GM21528 (cell line): Measurements from ENCODE around the gene ATP13A2.

ENCODE experiments used
- ATAC-seq: cut with Tn5 transposase; IDR thresholded peaks from one replicate; pipeline ENCODE4 v1.9.1; 2021; ENCODE audit warnings: mild to moderate bottlenecking, moderate library complexity; ENCODE audit not compliant: unreplicated experiment, low FRiP score

ATP13A2 gene

DNA sequence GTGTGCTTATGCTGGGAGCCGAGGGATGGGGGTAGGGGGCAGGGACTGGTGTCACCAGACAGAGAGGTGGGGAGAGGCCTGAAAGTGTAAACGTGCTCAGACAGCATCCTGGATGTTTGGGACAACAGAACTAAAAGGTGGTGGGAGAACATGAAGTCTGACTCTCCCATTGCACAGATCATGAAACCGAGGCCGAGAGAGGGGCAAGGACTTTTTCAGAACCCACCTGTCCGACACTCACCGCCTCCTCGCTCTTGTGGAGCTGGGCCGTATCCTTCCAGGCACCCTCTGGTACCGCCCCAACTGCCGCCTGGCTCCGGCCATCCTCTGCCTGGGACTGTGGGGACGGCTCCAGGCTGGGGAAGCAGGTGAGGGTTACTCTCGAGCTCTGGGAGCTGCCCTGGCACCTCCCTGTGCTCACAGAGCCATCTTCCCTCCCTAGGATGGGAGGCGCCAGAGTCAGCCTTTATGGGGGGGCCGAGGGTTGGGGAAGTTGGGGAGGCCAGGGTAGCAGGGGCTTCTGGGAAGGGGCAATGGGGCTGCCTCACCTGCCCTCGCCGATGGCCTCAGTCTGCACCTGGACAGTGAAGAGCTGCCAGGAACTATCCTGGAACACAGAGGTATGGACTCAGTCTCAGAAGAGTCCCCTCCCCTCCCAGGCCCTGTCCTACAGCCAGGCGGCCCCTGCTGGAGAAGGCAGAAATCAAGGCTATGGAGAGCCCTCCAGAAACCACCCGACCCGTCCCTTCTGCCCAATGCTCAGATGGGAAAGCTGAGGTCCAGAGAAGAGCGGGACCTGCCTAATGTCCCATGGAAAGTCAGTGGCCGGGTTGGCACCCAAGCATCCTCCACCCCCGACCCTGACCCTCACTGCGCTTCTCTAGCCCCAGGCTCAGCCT, 7.0 kb downstream of the ATP13A2 start:
- ATAC-seq: no peak

GRCh38 chr1:17002524-17002902, 9.2 kb downstream of the ATP13A2 start:
- ATAC-seq: no peak

DNA sequence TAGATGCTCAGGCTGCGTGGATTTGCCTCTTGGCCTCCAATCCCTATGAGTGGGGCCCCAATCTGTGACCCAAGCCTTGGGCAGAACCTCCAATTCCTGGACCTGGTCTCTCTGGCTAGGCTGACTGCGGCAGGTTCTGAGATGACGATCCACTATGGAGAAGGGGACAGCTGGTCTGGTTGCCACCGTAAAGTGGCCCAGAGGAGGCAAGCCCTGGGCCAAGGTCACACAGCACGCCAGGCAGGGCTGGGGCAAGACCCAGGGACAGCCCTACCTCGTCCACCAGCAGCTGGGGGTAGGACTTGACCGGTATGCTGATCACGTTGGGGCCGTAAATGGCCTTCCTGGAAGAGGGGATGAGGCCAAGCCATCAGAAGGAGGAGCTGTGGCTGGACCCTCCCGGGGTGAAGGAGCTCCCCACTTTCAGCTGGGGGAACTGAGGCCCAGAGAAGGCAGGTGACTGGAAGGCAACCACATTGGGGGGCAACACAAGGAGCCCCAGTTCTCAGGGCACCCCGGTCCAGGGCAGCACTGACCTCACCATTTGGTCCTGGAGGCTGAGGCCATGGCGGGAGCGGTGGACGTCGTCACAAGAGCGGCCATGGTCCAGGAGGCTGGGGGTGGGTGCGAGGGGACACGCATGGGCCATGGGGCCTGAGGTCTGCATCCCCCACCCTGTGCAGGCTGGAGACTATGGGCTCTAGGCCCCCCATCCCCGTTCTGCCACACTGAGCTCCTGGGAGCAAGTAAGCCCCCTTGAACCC, 9.8 kb downstream of the ATP13A2 start:
- ATAC-seq: no peak

GRCh38 chr1:16999863-17000262, 11.9 kb downstream of the ATP13A2 start:
- ATAC-seq: no peak

DNA sequence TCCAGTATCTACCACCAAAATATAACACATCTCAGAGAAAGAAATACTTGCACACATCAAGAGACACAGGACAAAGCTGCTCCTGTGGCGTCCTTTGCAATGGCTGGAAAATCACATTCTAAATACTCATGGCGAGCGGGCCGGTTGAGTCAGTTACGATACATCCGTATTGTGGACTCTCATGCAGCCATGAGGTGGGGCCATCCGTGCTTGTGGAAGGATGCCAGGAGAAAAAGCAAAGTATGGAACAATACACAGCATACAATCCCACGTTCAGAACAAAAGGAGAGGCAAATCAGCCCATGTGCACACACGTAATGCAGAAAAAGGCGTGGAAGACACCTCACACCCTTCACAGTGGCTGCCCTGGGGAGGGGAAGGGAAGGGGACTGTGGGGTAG, 13.1 kb downstream of the ATP13A2 start:
- ATAC-seq: no peak

- ATAC-seq: no peak
These were observed 14.9 kb downstream of the ATP13A2 start for GRCh38 chr1:16996845-16997244.

GRCh38 chr1:16993521-16994038, 18.1 kb downstream of the ATP13A2 start:
- no peak for ATAC-seq

DNA sequence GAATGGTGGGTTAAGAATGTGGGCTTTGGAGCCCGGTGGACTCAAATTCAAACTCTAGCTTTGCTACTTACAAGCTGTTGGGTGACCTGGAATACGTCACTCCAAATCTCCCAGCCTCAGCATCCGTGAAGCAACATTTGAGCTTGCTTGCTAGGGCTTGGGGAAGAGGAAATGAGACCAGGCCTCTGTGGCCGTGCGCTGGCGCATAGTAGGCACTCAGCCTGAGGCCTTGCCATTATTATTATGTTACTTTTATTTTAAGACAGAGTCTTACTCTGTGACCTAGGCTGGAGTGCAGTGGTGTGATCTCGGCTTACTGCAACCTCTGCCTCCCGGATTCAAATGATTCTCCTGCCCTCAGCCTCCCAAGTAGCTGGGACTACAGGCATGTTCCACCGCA, 19.1 kb downstream of the ATP13A2 start:
- no peak for ATAC-seq

- ATAC-seq: no peak
These were observed 19.6 kb downstream of the ATP13A2 start for GRCh38 chr1:16992102-16992501.

- ATAC-seq: no peak
These were observed 20.2 kb downstream of the ATP13A2 start for GRCh38 chr1:16991571-16991970.

- ATAC-seq: no peak
These were observed 21.9 kb downstream of the ATP13A2 start for GRCh38 chr1:16989676-16990391.

DNA sequence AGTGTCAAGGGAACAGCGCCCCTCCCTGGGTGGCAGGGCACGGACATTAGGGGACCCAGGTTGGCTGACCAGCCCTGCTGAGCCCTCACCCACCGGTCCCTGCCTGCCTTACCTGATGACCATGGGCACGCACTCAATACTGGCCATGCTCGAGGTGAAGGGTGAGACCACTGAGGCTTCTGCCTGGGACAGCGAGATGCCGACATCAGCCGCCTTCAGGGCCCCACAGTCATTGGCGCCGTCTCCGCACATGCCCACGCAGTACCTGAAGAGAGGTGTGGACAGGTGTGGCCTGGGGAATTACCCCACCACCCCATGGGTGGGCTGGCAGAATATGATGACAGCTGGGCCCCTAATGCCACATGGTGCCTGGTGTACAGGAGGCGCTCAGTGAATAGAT, 23.5 kb downstream of the ATP13A2 start:
- ATAC-seq: no peak

- no peak for ATAC-seq
These were observed 24.8 kb downstream of the ATP13A2 start for GRCh38 chr1:16986962-16987361.

- no peak for ATAC-seq
These were observed 25.2 kb downstream of the ATP13A2 start for GRCh38 chr1:16986560-16986959.

DNA sequence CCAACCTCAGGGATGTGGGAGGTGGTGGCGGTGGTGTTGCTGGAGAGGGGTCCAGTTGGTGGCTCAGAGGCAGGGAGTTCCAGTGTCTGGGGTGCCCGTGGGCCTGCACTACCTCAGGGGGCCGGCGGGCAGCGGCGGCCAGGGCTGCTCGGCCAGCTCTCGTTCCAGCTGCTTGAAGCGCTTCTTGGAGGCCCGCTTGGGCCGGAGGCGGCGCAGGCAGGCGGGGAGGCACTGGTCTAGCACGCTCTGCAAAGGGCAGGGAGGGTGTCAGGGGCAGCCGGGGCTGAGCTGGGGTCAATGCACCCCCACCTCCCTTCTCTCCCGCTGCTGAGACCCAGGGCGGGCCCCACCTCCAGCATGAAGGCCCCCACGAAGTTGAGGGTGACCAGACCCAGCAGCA, 25.6 kb downstream of the ATP13A2 start:
- no peak for ATAC-seq

- ATAC-seq: no peak
These were observed 27.0 kb downstream of the ATP13A2 start for GRCh38 chr1:16984717-16985116.

- ATAC-seq: no peak
These were observed 28.1 kb downstream of the ATP13A2 start for GRCh38 chr1:16983649-16984048.

GRCh38 chr1:16982902-16983301, 28.8 kb downstream of the ATP13A2 start:
- ATAC-seq: no peak

DNA sequence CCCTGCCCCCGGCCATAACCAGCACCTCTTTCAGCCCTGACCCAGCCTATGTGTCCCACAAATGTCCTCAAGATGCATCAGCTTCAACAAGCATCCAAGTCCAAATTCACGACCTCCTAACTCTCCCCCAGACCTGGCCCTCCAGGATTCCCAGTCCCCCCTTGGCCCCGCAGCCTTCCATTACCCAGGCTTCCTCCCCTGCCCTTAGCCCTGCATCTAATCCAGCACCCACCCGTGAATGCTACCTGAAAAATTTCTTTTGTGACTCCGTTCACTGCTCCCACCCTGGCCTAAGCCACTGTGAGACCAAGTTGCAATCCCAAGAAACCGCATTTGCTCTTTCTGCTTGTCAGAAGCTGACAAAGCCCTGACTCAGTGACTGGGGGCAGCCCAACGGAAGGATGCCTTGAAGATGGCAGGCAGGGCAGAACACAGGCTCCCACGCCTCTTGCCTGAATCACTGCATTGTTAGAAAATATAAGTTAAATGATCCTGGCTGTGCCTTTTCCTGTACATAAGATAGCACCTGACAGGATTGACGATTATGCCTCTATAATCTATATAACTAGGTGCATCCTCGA, 30.4 kb downstream of the ATP13A2 start:
- no peak for ATAC-seq

GRCh38 chr1:16980473-16981268, 31.1 kb downstream of the ATP13A2 start, which contains the start of gene MFAP2:
Gene MFAP2 (minus strand): TSS chr1:16980620. CDS start chr1:16978273, 2,347 bp downstream.
- no peak for ATAC-seq
